ENCODE data around the gene GRK5.
"Not testable (repeated sequence)": the region's sequence is repeated elsewhere in the genome, so short reads cannot be mapped to it uniquely, and the experiment has no call there.

The GRK5 gene

DNA sequence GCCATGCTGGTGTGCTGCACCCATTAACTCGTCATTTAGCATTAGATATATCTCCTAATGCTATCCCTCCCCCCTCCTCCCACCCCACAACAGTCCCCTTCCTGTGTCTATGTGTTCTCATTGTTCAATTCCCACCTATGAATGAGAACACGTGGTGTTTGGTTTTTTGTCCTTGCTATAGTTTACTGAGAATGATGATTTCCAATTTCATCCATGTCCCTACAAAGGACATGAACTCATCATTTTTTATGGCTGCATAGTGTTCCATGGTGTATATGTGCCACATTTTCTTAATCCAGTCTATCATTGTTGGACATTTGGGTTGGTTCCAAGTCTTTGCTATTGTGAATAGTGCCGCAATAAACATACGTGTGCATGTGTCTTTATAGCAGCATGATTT lies 68.8 kb downstream of the GRK5 start:
- DNase-seq (ENCODE audit: low read depth): not testable (repeated sequence)

DNA sequence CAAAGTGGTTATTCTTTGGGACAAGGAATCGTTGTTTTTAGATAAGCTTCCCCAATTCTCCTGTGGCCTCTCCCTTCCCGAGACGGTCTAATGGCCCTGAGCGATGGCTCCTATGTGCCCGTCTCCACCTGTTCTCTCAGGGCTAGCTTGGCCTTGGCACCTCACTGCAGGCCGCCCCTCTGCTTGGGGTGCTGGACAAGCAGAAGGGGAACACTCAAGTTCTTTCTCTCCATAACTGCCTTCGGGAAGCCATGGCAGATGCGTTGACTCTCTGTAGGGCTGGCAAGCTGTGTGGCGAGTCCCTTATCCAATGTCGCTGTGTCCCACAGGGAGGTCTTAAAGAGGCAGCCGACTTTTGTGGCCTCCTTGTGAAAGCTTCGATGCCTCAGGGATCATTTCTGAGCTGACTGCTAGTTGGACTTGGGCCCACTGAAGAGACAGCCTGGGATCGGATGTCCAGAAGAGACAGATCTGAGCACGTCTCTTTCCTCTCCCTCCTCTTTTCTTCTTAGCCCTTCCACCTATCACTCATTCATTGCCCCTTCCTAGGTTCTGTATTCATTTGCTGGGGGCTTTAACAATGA lies 70.8 kb downstream of the GRK5 start:
- no peak for DNase-seq (ENCODE audit: low read depth)

DNA sequence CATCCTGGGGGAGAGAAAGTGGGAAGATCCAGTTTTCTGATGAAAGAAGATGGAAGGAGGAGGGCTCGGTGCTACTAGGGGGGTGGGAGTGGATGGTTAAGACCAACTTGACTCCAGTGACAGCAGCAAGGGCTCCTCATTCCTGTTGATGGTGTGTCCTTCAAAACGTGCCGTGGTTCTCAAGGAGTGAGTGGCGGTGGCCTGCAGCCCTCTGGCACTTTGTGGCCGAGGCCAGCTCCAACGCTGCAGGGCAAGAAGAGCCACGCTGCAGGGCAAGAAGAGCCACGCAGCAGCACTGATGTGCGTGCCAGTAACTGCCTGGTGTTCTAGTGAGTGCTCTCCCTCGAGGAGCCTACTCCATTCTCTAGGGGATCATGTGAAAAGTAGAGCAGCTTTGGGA lies 72.1 kb downstream of the GRK5 start:
- no peak for DNase-seq (ENCODE audit: low read depth)

DNA sequence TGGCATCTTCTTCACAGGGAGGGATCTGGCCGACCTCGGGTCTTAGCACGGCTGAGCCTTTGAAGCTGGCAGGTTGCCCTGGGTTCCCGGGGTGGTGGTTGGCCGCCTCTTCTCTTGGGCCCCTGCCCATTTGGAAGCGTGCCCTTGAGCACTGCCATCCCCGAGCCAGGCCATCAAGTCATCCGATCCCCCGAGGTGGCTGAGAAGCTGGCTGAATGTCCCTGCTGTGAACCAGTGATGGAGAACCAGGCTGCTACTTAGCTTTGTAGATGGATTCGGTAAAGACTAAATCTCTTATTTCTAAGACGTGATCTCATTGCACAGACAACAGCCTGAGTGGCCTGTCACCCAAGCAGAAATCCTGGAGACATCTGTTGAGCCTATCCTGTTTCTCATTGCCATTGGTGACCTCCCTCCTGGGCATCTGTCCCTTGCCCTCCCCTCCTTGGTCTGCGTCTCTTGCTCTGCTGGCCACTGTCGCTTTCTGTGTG lies 74.3 kb downstream of the GRK5 start:
- no peak for DNase-seq (ENCODE audit: low read depth)

DNA sequence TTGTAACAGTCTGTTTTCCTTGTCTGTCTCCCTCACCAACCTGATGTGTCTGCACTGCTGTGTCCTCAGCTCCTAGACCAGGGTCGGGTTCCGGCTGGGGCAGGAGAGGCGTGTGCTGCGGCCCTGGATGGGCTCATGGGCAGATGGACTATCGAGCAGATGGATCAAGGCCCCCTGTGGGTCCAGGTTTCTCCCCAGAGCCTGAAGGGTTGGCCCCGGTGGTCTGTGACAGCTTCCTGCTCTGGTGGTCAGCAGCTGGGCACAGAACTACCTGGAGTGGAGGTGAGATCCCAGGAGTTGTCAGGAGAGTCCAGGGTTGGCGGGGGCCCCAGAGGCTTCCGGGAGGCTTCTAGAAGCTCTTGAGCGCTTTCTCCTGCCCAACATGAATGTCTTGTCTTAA lies 75.1 kb downstream of the GRK5 start:
- no peak for DNase-seq (ENCODE audit: low read depth)

DNA sequence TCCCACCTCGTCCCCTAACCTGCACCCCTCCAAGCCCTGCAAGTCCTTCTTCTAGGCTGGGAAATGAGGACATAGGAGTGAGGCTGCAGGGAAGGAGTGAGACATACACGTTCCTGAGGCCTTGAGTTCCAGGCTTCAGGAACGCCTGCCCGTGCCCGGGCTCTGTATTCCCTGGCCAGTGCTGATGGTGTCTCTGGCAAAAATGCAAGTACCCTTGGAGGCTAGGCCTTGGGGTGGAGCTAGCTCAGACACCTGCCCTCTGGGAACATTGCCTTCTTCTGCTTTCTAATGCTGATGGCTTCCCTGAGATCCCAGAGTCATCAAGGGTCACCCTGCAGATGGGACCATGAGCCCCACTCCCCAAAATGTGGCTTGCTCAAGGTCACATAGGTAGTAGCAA lies 76.0 kb downstream of the GRK5 start:
- no peak for DNase-seq (ENCODE audit: low read depth)

GRCh38 chr10:119283818-119284217 lies 76.4 kb downstream of the GRK5 start:
- no peak for DNase-seq (ENCODE audit: low read depth)

DNA sequence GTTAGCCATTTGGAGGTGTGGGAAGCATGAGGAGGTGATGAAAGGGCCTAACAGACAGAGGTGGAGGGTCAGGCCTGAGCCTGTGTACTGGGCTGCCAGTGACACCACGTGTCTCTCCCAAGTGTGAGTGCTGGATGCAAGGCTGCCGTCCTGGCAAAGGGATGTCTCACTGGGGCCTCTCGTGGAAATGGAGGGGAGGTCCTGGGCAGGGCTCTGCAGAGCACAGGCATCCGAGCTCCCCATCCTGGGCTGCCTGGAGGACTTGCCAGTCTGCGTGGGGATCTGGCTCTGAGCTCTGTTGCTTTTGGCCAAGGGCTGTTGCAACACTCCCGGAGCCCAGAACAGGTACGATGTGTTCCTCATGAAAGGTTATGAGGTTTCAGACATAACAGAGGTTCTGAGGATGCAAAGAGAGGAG lies 77.3 kb downstream of the GRK5 start:
- no peak for DNase-seq (ENCODE audit: low read depth)

DNA sequence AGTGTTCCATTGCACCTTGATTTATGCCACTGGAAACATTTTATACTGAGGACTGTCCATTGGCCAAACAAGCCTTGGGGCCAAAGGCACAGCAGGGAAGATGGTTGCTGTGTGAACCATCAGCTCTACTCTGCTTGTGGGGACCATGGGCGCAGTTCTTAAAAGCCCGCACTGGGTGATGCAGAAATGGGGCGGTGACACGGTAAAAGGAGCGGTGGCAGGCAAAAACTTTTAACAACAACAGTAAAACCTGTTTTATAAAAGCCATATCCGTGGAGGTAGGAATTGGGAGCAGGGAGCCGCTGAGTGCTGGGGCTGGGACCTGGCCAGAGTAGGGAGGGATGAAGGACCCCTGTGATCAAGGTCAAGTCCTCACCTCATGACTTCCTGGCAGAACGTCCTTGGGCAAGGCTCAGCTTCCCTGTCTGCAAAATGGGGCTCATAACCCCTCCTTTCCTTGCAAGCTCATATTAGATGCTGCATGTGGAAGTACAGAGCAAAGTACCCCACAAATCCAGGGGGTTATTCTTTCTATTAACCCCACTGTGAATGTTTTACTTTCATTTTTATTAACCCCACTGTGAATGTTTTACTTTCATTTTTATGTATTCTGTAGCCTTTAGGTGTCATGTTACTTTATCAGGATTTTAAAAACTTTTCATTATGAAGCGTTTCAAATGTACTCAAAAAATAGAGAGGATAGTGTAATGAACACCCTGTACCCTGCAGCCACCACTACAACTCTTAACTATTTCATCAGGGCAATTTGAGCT lies 78.3 kb downstream of the GRK5 start:
- no peak for DNase-seq (ENCODE audit: low read depth)

DNA sequence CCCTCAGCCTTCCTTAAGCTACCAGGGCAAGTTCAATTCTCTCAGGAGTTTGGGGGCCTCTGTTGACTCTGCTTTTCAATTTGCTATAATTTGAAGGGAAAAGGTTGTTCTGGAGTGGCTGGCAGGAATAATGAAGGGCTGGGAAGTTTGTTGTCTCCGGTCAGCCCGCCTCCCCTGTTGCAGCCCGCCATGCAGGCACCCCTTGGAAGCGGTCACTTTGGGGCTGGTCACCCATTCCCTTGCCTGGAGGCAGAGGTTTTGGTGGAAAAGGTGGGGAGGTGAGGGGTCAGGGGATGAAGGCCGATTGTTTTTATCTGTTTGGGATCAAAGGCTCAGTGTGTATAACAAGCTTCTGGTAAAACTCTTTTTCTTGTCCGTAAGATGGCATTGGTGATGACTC lies 79.1 kb downstream of the GRK5 start:
- DNase-seq (ENCODE audit: low read depth): no peak

DNA sequence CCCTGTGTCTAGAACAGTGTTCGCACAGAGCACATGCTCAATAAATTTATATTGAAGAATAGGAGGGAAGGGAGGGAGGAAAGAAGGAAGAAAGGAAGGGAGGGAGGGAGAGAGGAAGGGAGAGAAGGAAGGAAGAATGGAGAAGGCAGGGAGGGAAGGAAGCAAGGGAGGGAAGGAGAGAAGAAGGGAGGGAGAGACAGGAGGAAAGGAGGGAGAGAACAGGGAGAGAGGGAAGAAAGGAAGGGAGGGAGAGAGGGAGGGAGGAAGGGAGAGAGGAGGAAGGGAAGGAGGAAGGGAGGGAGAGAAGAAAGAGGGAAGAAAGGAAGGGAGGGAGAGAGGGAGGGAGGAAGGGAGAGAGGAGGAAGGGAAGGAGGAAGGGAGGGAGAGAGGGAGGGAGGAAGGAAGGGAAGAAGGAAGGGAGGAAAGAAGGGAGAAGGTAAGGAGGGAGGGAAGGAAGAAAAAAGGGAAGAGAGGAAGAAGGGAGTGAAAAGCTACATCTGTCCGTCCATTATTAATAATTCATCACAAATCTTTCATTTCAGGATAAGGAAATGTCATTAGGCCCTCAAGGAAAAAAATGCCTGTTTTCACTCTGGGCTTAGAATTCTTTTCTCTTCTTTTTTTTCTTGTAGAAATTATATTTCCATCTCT lies 79.7 kb downstream of the GRK5 start:
- no peak for DNase-seq (ENCODE audit: low read depth)

DNA sequence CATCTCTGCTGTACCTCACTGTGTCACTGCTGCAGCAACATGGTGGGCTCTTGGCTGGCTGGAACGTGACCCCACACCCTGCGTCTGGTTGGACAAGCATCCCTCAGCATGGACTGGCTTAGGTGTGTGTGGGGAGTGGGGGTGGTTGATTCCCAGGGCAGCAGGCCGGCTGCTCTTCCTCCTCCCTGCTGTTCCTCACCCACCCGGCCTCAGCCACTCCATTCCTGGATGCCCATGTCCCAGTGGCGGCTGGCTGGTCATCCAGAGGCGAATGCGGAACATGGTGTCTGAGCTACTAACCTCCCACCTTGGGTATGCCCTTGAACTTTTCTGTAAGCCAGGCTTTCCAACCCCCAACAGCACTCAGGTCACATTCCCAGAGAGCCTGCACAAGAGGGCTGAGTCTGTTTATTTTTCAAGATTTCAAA lies 81.2 kb downstream of the GRK5 start:
- DNase-seq (ENCODE audit: low read depth): no peak

DNA sequence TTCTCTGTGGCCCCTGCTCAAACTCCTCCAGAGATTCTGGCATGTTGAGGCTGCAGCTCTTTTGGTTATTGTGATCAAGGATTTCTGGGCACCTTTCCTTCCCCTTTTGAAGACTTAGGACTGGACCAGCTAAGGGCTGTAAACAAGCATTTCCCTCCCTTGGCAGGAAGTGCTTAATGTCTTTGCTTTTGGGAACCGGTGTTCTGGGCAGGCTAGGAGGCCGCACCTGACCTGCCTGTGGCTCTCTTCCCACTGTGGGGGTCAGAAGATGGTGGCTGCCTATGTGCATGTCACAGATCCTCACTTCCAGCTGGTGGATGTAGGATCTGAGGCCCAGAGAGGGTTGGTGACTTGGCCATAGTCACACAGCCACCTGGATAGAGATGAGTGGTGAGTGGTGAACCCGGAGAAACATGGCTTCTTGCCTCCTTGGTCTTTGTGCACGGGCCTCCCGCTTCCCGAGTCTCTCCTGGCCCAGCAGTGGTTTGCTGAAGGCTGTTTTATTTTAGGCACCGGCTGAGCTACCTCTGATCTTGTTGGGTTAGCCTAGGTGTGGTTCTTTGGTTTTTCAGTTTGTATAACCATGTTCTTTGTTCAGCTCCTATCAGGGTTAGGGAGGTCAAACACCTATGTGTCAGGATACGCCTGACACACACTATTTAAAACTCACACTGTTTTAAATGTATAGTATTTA lies 82.0 kb downstream of the GRK5 start:
- no peak for DNase-seq (ENCODE audit: low read depth)

DNA sequence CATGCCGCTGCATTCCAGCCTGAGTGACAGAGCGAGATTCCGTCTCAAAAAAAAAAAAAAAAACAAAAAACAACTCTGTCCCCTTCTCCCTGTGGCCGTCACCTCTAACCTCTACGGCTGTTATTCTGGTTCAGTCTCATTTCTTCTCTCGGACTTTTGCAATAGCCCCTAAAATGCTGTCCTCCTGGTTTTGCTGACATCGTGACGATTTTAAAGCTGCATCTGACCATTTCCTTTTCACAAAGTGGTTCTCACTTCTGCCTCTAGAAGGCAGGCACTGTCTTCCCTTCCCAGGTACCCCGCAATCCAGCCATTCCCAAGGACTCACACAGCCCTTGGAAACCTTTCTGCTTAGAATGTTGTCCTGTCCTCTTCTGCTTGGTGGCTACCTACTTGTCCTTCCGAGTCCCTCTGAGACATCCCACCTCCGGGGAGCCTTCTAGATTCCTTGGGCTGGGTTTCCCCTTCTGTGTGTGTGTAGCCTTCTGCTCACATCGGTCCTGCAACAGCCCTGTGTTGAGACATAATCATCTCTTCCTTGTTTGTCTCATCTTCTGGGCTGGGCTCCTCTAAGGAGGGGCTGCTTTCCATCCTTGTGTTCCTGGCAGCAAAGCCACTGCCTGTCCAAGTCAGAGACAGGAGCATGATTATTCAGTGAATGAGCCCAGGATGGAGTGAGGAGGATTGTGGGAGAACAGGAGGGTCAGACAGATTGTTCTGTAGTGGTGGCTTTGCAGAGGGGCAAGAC lies 83.1 kb downstream of the GRK5 start:
- DNase-seq (ENCODE audit: low read depth): no peak

GRCh38 chr10:119291223-119291900 lies 84.0 kb downstream of the GRK5 start:
- DNase-seq (ENCODE audit: low read depth): no peak

- DNase-seq (ENCODE audit: low read depth): no peak
Measured at GRCh38 chr10:119292968-119293760, 85.8 kb downstream of the GRK5 start.

- DNase-seq (ENCODE audit: low read depth): no peak
Measured at GRCh38 chr10:119296703-119297102, 89.3 kb downstream of the GRK5 start.

- no peak for DNase-seq (ENCODE audit: low read depth)
Measured at GRCh38 chr10:119297207-119297968, 90.0 kb downstream of the GRK5 start.

DNA sequence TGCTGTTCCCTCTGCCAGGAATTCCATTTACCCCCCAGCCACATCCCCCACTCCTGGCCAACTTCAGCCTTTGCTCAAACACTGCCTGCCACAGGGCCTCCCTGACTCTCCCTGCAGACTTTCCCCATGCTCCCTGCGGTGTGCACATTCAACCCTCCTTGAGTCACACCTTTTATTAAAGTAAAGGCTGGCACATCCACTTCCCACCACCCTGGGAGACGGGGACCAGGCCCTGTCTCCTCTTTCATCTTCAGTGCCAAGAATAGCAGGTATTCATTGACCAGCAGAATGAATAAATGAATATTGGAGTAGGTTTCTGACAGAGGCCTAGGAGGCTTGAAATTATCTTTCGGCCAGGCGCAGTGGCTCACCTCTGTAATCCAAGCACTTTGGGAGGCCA lies 91.4 kb downstream of the GRK5 start:
- no peak for DNase-seq (ENCODE audit: low read depth)

DNA sequence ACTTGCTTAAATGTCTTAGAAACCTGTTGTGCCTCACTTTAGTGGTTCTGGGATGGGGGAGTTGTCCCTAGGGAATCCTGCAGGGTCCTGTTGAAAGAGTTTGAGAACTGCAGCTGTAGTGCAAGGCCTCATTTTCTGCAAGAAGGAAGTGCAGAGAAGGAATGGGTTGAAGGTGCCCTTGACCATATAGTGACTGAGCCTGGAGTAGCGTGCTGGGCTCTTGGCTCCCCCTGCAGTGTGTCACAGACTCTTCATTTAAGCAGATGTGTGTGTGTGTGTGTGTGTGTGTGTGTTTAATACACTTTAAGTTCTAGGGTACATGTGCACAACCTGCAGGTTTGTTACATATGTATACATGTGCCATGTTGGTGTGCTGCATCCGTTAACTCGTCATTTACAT lies 92.2 kb downstream of the GRK5 start:
- DNase-seq (ENCODE audit: low read depth): no peak
